CD4-positive, alpha-beta T cell treated with Interleukin-1 beta for 1 hour (primary cell): ENCODE data around the gene TBC1D24.
A peak's percentile ranks its signal among the peaks of the same experiment; 100 is the strongest.
"Not testable (repeated sequence)": the region's sequence is repeated elsewhere in the genome, so short reads cannot be mapped to it uniquely, and the experiment has no call there.

Source experiments
- DNase-seq, 2 donors: peaks; one replicate each; pipeline ENCODE4 v3.0.0-alpha.2; 2020 to 2022

TBC1D24 gene

DNA sequence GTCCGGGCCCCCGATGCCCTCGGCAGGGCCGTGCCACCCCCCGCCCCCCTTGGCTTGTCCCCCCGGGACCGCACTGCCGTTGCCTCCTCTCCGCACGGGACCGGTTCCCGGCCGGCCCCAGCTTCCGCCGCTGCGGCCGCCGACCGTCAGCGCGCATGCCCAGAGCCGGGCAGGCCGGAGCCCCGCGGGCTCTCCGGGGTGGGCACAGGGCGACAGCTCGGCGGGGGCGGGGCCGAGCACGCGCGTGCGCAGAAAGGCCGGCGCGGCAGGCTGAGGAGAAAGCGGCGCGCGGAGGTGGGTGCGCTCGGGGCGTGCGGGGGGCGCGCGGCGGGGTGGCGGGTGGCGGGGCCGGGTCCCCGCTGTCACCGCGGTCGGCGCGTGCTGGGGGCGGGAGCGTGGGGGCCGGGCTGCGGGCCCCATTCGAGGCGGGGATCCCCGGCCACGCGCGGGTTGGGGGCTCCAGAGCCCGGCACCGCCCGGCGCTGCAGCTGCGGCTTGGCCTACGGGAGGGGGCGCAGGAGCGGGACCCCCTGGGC, at the start of gene TBC1D24:
TSS of gene TBC1D24 (plus strand) at position 251 of the 536 bp plus-strand sequence. CDS start 21,022 bp downstream, outside the sequence.
- peak; percentile 87 to 89 for DNase-seq

DNA sequence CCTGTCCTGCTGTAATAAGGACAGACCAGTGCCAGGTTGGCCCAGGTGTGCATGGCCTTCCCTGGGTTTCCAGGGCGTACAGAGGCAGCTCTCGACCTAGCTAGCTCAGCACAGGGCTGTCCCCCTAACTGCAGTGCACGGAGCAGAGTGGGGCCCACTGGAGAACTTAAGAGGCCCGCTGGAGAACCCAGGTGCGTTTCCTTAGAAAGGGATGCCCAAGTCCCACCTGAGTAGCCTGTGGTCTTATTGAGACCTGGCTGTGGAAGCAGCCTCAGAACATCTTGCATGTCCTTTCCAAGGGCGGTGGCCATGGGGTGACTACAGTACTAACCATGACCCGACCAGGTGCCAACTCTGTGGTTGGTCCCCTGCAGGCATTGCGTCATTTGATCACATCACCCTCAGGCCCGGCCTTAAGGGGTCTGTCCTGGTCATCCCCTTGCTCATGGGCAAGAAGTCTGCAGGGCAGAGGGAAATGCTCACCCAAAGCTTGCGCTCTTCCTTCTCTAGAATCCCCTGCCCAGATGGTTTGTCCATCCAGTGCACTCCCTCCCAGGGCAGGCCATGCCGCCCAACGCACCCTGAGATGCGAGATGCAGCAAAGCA, 49.0 kb upstream of the TBC1D24 start:
- DNase-seq: no peak

DNA sequence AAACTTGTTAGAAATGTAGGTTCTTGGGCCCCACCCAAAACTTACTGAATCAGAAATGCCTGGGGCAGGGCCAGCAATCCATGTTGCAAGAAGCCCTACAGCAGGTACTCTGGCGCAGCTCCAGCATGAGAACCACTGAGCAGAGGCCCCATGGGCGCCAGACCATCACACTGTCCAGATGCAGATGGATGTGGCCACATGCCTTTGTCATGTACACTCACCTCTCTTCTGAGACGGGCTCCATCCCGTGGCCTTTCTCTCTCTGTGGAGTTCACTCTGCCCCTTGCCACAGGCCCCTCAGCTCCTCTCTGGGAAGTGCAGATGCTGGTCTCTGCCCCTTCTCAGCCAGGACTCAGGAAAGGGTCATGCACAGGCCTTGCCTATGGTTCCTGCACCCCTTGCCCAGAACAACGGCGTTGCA, 48.0 kb upstream of the TBC1D24 start:
- DNase-seq: no peak

DNA sequence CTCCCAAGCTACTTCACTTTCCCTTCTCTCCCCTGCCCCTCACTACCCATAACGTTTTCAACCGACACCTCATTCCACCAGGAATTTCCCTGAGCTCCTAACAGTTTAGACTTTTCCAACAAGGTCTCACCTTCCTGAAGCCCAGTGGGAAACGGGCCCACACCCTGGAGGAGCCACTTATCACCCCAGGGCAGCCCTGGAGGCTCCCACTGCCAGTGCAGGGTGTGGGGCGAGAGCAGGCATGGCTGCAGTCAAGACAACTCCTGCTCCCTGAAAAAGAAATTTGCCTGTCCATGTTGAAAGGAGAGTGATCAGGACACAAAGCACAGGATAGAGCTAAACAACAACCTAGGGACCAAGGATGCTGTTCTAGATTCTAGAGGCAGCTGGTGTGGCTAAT, 47.4 kb upstream of the TBC1D24 start:
- DNase-seq: no peak

DNA sequence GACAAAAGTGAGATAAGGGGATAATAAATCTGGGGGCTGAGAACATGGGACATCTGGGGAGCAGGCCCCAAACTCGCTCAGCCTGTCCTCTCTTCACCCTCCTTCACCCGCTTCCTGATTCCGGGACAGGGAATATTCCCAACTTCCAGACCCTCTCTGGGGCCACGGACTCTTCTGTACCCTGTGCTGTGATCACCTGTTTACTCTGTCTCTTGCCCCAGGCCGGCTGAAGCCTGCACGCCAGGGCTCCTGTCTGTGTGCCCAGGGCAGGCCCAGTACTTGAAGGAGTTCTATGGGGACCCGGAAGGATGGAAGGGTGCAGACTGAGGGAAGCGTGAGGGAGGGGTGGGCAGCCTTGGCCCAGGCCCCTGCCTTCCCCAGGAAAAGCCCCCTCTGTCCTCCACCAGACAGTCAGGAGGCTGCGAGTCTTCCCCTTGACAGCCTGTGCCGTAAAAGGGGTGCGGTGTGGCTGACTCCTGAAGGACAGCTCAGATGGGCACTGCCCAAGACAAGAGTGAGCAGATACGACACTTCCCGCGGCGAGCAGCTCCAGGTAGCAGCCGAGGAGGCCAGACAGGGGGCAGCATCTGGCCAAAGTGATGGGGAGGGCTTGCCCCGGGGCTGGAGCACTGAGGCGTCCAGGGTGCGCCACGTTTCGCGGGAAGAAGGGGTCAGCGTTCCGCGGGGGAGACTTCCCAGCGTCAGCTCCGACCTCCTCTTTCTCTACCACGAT, 46.7 kb upstream of the TBC1D24 start:
- DNase-seq: peak in 1 of 2 donors; percentile 24

DNA sequence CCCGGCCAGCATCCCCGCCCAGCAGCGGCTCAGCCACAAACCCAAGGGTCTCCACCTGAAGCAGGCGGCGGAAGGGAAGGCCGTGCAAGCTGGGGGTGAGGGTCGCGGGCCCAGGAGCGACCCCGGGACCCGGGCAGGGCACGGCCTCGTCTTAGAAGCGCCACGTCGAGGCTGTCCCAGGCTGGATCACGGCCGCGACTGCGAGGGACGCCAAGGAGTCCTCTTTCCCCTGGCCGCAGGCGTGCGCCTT, 46.2 kb upstream of the TBC1D24 start:
- no peak for DNase-seq

DNA sequence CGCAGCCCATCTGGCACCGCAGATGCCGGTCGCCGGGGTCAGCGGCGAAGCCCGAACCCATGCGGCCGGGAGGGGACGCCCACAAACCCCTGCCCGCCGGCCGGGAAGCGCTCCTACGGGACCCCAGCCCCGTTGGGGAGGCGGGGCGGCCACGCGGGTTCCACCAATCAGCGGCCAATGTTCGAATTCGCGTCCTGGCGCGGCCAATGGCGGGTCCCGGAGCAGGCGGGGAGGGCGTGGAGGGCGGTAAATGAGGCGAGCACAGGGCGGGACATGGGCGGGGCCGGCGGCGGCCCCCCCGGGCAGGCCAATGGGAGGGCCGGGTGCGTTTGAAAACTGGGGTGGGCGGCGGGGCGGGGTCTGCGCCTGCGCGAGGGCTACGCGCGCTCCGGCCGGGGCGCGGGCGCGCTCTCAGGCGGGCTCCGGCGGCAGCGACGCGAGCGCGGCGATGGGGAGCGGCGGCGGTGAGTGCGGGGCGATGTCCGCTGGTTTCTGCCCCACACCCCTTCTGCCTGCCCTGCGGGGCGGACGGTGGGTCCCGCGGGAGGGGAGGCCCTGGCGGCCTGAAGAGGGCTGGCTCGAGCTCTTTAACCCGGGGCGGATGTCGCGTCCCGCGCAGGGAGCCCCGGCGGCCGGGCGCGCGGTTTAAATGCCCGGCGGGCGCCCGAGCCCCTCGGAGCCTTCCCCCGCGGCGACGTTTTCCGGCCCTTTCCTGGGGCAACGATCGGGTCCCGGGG, 45.7 kb upstream of the TBC1D24 start, which contains the start of gene CCNF:
TSS of gene CCNF (plus strand) at position 414 of the 737 bp plus-strand sequence. CDS start at position 449, 35 bp downstream.
- peak; percentile 97 to 98 for DNase-seq

DNA sequence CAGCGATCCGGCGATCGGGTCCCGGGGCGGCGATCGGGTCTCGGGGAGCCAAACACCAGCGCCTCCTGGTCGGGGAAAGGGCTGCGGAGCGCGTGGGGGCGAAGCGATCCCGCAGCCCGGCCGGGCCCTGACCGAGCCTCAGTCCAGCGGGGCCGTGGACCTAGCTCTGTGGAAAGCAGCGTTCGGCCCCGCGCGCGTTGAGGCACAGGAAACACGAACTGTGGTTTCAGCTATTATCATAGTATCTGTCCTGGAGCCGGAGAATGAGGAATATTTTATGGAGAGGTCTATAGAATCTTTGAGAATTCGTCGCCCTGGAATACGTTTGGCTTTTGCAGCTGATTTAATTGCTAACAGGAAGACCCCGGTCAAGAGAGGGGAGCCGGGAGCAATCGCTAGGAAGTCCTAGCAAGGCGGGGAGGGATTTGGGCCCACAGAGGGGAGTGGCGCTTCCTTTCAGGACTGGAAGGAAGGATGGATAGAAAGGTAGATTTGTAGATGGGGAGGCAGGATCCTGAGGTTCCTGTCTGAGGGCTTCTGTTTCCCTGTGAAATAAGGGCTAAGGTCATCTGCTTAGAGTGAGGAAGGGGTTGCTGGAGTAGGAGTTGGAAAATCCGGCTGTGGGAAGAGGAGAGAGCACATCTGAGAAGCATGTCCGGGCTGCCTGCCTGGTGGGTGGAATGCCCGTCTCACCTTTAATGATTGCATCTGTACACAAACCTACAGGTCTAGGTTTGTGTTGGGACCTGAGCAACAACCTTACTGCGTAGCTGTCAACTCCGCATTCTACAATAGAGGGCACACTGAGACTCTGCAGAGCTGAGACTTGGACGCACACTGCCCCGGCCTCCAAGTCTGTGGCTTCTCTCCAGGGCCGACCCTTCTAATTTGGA, 44.9 kb upstream of the TBC1D24 start:
- peak; percentile 17 to 23 for DNase-seq

DNA sequence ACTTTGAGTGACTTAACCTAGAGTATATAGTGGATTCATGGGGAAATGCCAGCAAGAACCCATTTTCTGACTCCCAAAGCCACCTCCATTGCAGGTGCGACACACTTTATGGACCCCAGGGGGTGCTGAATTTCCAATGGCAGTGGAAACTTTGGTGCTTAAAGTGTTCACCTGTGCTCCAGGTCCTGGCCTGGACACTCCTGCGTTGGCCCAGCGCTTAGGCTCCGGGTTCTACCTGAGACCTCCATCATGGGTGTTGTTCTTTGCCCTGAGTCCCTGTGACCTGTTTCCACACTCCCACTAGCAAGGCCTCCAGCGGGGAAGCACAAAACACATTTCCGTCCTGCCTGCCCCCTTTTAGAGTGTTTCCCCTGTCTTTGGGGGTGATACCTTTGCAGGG, 42.6 kb upstream of the TBC1D24 start:
- no peak for DNase-seq

DNA sequence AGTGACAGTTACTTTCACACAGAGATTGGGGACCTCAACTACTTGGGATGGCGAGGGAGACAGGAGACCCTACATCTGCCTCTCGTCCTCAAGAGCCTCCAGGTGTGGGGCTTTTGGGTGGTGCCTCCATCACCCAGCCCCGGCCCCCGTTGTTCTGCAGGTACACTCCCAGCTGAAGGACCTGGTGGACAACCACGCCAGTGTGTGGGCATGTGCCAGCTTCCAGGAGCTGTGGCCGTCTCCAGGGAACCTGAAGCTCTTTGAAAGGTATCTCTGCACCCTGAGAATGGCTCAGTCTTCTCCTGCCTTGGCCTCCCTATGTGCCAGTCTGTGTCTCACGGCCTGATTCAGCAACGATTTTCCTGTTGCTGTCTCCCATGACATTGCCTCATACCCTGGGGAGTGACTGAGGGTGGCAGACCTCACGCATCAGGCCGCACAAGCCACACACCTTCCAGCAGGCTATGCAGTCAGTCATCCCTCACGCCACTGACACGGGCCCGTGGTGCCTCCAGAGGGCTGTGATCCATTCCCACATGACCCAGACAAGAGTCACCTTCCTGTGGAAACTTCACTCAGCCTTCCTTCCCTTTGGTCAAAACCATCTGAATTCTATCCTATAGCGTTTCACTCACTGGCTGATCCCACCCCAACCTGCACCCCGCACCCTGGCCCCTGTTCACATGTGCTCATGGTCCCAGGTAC, 42.0 kb upstream of the TBC1D24 start:
- DNase-seq: no peak

DNA sequence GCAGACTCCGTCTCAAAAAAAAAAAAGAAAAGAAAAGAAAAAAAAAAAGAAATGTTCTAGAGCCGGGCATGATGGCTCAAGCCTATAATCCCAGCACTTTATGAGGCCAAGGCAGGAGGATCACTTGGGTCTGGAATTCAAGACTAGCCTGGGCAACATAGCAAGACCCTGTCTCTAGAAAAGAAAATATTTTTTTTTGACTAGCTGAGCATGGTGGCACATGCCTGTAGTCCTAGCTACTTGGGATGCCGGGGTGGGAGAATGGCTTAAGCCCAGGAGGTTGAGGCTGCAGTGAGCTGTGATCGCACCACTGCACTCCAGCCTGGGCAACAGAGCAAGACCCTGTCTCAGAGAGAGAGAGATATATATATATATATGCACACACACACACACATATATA, 39.7 kb upstream of the TBC1D24 start:
- DNase-seq: not testable (repeated sequence)

DNA sequence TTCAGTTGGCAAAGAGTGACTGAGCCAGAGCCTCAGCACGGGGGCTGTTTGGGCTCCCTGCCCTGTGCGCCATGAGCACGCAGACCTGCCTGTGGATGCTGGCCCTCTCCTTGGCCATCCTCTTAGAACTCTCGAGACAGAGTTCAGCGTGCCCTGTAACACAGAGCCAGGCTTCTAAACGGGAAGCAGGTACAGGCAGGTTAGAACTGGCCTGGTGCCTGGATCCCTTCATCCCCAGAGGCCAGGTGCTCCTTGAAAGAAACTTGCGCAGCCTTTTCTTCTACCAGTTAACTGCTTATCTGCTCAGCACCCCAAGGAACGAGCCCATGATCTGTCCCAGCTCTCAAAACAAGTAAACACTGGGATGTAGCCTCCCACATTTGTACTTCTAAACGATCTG, 38.8 kb upstream of the TBC1D24 start:
- no peak for DNase-seq

DNA sequence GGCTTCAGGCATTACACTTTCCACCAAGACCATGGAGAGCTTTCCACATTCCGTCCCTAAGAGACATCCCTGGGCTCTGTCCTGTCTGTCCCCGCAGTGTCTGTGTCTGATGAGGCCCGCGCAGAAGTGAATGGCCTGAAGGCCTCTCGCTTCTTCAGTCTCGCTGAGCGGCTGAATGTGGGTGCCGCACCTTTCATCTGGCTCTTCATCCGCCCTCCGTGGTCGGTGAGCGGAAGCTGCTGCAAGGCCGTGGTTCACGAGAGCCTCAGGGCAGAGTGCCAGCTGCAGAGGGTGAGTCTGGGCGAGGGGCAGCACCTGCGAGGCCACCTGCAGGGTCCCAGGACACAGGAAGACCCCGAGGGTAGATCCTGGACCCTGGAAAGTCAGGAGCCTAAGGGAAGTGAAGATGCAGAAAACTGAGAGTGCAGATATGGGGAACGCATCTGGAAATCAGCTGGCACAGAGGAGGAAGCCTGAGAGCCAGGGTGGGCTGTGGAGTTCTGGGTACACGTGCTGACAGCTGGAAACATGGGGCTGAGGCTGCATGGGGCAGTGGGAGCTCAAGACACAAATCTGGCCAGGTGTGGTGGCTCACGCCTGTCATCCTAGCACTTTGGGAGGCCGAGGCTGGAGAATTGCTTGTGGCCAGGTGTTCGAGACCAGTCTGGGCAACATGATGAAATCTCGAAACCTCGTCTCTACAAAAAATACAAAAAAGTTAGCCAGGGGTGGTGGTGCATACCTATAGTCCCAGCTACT, 37.7 kb upstream of the TBC1D24 start:
- no peak for DNase-seq

DNA sequence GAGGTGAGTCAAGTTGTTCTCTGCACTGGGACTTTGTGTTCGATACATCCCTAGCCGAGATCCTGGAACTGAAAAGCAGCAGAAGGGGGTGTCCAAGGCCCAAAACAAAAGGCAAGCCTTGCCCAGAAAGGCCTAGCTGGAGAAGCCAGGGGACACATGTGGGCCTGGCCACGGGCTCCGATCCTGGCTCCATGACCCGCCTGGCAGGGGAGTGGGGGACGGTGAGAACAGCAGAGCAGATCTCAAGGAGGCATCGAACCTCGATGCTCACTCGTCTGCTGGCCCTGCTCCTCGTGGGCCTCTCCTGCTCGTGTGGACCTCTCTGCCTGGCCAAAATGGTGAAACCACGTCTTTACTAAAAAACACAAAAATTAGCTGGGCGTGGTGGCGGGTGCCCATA, 36.8 kb upstream of the TBC1D24 start:
- DNase-seq: no peak

DNA sequence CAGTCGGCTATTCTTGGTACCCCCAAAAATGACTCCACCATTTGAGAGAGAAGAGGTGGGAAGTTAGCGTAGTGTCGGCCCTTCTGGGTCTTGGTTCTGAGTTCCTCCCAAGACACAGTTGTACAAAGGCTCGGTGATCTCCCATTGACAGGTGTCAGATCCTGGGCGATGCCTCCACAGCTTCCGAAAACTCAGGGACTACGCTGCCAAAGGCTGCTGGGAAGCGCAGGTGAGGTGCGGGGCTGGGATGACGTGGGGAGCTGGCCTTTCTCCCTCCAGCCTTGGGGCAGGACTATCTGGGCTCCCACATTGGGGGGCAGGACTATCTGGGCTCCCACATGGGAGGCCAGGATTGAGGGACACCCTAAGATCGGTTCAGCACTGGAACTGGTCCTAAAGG, 35.3 kb upstream of the TBC1D24 start:
- DNase-seq: no peak

DNA sequence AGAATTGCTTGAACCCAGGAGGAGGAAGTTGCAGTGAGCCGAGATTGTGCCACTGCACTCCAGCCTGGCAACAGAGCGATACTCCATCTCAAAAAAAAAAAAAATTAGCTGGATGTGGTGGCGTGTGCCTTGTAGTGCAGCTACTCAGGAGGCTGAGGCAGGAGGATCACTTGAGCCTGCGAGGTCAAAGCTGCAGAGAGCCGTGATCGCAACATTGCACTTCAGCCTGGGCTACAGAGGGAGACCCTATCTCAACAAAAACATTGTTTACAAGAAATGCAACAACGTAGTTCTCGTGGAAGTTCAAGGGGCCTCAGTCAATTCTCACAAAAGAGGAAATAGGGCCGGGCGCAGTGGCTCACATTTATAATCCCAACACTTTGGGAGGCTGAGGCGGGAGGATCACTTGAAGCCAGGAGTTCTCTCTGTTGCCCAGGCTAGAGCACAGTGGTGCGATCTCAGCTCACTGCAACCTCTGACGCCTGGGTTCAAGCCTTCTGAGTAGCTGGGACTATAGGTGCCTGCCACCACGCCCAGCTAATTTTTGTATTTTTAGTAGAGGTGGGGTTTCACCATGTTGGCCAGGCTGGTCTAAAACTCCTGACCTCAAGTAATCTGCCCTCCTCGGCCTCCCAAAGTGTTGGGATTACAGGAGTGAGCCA, 33.7 kb upstream of the TBC1D24 start:
- DNase-seq: not testable (repeated sequence)

DNA sequence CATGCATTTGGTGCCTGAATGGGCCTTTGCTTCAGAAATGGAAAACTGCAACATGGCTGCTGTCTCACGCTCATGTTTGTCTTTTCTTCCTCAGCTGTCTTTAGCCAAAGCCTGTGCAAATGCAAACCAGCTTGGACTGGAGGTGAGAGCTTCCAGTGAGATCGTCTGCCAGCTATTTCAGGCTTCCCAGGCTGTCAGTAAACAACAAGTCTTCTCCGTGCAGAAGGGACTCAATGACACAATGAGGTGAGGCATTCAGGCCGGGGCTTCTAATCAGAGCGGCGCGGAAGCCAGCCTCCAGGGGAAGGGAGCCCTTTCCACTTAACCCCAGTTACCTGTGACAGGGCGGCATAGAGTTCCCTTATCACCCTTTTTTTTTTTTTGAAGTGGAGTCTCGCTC, 31.4 kb upstream of the TBC1D24 start:
- DNase-seq: no peak

DNA sequence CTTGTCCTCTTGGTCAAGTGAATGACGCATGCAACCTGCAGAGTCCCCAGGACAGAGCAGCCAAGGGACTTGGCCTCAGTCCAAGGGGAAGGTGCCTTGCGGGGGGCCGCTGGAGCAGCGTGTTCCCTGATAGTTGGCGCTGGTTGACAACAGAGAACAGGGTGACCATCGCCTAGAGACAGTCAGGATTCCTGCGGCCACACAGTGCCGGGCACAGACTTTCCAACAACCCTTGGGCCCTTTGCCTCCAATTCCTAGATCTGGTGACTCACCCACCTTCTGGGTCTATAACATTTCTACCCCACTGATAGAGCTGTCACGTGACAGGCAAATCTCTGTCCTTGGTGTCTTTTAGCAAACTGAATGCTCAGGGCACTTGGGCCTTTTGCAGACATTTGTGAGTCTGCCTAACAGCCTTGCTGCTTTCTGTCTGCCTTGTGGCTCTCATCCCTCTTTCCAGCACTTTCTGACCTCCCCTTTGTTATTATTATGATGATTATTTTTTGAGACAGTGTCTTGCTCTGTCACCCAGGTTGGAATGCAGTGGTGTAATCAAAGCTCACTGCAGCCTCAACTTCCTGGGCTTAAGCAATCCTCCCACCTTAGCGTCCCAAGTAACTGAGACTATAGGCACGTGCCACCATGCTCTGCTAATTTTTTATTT, 26.9 kb upstream of the TBC1D24 start:
- no peak for DNase-seq

DNA sequence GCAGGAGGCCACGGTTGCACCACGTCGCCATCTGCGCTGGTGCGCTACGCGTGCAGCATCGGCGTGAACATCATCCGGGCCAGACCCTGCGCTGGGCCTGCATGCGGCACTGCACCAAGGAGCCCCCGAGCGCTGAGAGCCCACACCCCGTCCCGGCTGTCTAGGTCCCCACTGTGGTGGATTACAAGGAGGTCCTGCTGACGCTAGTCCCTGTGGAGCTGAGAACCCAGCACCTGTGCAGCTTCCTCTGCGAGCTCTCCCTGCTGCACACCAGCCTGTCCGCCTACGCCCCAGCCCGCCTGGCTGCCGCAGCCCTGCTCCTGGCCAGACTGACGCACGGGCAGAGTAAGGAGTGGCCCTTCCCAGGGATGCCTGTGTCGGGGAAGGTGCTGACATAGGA, 25.8 kb upstream of the TBC1D24 start:
- DNase-seq: no peak

DNA sequence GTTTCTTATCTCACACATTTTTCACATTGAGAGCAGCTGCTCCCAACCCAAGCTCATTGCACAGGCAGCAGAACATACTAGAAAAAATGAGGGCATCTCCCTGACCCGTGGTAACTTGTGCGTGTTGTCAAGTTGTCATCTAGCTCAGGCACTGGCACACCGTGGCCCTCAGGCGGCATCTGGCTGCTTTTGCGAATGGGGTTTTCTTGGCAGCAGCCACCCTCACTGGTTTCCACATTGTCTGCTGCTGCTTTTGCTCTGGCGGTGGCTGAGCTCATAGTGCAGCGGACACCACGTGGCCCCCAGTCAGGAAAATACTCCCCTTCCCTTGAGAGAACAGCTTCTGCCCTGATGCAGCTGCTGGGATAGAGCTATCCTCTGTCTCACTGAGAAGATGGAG, 24.4 kb upstream of the TBC1D24 start:
- DNase-seq: no peak
